NK-92 (cell line): ENCODE measurements around the gene P2RY11.

Experiments
- DNase-seq: peaks from one replicate; lab custom pipeline; 2025; ENCODE audit not compliant: unreplicated experiment; lab: John Stamatoyannopoulos, UW

P2RY11 gene

DNA sequence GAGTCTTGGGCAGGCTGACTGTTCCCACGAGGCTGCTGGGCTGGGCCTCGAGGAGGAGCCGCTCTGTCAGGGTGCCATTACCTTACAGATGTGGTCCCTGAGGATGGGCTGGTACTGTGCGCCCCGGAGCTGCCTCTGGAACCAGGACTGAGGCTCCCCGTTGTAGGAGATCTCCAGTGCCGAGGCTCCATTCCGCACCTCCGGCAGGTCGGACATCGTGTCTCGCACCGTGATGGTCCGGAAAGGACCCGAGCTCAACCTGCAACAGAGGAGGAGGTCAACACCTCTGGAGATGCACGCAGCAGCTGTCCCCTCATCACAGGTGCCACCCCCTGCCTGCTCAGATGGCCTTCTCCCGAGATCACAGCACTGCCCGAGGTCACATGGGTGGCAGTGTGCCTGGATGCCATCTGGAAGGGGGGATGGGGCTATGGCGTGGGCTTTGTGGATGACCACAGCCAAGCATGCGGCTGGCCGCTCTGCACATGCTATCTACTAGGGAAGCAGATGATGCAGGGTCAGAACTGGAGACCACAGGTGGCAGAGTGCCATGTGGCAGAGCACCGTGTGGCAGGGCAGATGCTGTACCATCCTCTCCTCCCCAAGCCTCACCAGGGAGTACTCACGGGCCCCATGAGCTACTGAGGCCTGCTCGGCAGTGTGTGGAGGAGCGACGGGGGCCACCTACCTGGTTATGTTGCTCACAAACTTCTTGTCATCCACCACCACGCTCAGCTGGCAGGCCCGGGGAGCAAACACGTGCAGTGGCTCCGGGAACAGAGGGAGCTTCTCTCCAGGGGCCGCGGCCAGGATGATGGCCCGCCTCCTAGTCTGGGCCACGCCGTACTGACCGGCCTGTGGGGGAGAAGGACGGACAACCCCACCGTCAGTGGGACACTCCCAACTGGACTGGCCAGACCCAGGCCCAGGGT lies 26.5 kb downstream of the P2RY11 start:
- DNase-seq = no peak

DNA sequence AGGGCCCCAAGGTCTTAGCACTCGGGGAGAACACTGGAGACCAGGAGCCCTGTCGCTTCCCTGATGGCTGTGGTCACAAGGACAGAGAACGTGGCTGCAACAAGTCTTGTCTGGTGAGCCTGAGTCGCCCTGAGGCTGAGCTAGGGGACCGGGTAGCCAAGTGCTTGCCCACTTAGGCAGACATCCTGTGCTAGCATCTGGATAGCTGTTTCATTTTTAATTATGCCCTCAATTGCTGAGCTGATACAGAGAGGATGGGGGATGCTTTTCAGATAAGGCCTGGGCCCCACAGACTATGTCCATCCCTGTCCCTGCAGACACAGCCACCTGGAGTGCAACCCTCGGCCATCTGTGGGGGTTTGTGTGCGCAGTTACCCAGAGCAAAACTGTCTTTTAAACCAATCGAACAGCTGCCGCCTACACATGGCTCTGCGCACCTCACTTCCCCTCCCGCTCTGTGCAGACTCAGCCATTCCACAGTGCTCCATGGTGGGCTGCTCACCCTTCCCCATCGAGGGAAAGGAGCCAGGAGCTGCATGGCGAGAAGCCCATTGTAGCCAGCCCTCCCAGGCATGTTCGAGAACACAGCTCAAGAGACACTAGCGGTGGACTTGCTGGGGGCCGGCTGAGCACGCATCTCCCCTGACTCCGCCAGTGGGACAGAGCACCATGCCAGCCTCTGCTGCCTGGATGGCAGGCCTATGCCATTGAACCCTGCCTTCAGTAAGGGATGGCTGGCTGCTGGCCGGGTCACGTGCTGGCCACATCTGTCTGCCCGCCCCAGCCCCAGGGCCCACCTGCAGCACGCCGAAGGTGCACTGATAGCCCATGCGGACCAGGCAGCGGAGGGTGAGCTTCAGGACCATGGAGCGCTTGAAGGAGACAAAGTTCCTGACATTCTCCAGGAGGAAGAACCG lies 27.6 kb downstream of the P2RY11 start:
- DNase-seq = no peak

DNA sequence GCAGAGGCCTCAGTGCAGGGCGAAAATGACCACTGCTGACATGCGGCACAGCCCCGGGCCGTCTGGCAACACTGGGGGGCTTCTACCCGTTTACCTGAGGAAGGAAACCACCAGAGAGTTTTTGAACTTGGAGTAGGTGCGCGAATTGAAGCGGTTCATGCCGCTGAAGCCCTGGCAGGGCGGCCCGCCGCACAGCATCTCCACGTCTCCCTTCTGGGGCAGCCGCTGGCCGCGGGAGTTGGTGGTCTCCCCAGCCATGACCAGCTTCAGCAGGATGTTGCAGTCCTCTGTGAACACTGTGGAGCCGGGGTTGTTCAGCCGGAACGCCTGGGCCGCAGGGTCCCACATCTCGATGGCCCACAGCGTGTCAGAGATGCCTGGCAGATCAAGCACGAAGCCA lies 28.5 kb downstream of the P2RY11 start:
- no peak for DNase-seq

DNA sequence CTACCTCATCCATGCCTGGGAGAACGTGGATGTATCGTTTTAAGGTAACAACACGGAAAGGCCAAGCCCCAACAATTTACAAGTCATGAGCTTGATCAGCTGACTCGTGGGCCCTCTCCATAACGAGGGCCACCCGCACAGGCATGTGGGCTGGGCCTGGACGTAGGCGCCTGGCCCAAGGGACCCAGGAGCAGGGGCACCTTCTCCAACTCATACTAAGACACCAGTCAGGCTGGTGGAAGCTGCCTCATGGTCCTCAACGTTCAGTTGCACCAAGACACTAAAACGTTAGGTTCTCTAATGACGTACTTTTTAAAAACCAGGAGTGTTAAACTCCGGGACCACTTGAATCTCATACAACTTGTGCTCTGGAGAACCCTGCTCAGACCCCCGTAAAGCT lies 30.0 kb downstream of the P2RY11 start:
- no peak for DNase-seq

DNA sequence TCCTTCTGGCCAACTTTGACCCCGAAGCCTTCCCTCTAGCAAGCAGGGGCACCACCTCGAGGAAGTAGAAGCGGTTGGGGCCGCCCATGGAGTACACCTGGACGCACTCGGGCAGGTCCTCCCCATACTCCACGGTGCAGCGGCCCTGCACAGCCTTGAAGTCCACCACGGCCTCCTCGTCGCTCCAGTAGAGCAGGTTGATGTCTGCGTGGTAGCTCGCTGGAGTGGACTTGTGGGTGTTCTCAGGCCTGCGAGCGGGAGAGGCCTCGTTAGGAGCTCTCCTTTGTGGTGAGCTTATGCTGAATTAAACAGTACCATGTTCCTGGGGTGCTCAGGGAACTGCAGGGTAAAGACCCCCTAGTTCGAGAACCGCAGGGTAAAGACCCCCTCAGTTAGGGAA lies 30.5 kb downstream of the P2RY11 start:
- DNase-seq = no peak

DNA sequence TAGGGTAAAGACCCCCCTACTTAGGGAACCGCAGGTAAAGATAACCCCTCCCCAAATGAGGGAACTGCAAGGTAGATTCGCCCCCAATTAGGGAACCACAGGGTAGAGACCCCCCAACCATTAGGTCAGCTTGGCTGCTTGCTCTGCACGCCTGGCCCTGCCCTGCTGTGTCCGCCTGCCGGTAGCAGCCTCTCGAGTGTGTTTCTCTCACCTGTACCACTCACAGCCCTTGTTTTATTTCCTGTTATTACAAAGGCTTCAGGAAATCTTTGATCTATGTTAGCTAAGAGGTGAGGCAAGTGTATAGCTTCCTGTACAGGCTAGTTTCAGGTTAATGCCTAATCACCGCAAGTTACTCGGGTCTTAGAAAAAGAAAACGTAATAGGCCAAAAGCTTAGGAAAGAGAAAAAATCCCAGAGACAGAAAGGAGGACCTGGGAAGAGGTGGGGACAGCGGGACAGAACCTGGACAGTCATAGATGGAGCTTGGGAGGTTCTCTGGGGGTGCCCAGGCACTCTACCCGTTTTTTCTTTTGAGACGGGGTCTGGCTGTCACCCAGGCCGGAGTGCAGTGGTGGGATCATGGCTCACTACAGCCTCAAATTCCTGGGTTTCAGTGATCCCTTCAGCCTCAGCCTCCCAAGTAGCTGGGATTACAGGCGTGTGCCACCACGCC lies 31.3 kb downstream of the P2RY11 start:
- no peak for DNase-seq

DNA sequence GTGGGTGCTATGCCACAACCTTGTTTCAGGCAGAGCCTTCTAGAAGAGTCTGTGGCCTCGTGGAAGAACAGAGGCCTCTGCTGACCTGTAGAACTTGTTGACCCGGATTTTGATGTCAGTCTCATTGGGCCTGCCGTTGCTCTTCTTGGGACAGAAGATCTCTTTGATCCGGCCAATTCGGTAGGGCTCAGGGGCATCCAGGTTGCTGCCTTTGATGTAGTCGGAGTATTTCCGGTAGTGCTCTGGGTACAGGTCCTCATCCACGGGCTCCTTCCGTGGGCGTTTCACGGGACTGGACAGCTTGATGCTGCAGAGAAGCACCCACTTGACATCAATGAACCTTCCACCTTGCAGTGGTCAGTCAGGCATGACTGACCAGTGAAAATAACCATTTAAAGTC lies 32.2 kb downstream of the P2RY11 start:
- DNase-seq = no peak

DNA sequence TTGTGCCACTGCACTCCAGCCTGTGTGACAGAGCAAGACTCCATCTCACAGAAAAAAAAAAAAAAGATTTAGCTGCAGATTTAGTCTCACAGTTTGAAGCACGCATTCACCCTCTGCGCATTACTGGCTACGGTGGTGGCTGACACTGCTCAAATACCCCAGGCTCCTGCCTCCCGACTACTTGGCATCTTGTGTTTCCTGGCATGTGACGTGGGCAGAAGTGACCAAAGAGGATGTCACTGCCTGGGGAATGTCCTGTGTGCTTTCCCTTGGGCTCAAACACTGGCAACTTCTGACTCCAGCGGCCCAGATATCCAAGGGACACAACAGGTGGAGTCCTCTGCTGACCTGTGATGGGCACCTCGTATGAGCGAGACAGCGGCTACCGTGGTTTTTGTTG lies 32.9 kb downstream of the P2RY11 start:
- no peak for DNase-seq

DNA sequence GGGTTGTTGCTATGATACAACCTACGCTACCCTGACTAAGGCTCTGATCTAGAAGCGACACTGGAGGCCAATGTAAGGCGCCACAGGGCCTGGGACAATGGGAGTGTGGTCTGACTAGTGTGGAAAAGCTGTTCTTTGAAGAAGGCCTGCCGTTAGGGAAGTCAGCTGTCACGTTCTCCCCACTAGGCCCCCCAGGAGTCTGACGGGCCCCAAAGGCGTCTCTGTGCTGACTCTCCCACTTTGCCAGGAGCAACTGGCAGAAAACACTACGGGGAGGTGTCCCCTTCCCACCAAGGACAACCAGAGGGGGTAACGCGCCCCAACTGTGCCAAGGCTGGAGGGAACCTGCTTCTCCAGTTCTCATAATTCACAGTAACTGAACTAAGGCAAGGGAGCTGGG lies 33.5 kb downstream of the P2RY11 start:
- DNase-seq = no peak

DNA sequence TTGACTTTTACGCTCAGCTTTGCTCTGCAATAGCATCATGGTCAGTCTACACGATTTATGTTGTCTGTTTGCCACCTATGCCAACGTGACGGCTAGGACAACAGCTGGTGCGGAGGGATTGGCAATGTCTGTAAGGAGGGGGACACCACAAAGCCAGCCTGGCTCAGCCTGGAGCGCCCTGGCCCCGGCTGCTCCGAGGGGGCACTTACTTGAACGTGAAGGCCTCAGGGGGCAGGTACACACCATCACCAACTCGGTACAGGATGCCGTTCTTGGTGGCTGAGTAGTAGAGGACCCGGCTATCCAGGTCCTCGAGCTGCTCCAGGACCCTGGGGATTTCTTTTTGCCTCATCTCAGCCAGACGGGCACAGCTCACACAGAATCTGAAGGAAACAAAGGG lies 34.6 kb downstream of the P2RY11 start:
- DNase-seq = no peak

DNA sequence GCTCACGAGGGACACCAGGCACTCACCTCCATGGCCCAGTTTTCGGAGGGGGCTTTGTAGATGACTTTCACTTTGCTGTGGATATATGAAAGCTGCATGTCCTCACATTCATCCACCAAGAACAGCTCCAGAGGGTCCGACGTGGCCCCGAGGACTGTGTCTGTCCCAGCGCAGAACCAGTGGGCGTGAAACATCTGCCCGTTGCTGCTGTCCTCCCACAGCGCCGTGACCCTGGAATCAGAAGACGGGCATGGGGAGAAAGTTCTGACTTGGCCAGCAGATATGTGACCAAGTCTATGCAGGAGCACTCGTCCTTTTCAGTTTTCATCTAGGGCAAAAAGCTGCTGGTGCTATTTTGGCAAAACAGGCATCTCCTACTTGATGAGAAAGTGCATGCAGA lies 37.9 kb downstream of the P2RY11 start:
- DNase-seq = no peak

DNA sequence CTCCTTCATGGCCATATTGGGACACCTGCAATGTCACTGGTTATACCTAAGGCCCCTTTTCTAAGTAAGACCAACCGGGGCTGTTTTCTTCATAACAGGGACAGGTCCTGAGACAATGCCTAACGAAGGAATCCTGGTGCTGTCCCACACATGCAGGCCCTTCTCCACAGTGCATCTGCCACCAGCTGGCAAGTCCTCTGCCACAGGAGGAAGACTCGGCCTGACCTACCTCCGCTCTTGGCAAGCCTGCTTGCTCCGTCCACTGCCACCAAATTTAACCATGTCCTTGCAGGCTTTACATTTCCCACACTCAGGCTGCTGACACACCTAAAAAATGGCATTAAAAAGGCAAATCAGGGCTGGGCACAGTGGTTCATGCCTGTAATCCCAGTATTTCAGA lies 40.0 kb downstream of the P2RY11 start:
- no peak for DNase-seq

DNA sequence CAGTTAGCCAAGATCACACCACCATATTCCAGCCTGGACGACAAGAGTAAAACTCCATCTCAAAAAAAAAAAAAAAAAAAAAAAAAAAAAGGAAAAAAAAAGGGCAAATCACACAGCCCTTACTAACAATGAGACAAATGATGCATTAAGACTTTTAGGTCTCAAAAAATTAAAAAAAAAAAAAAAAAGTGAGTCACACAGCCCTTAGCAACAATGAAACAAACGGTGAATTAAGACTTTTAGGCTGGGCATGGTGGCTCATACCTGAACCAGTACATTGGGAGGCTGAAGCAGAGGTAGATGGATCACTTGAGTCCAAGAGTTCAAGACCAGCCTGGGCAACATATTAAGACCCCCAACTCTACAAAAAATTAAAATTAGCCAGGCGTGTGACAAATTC lies 40.6 kb downstream of the P2RY11 start:
- no peak for DNase-seq

DNA sequence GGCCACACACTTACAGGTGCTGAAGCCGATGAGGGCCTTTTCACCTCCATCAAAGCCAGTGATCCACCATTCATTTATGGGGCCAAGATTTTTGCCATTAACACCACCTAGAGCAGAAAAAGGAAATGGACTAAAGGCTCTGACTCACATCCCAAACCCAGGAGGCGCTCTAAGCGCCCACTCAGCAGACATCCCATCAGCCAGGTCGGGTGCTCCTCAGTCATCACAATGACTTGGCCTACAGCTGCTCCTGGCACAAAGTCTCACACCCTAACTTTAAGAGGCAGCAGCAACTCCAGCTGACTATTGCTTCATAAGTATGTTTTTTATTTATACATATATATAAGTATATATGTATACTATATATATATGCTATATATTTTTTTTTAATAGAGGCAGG lies 44.3 kb downstream of the P2RY11 start:
- no peak for DNase-seq

DNA sequence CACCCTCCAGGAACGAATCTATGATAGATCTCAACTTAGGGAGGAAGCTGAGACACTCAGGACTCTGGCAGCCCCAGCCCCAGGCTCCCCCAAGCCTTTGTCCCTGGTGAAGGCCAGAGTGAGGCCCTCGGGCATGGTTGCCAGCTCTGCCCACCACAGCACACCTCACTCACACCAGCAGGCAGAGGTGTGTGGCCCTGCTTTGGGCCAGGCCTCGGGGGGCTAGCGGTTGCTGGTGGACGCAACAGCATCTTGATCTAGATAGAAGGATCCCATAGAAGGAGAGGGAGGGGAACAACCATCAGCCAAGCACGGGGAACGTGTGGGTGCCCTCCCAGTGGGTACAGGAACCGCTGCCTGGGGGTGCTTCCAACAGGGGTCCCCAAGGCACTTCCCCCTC lies 46.6 kb downstream of the P2RY11 start:
- no peak for DNase-seq

DNA sequence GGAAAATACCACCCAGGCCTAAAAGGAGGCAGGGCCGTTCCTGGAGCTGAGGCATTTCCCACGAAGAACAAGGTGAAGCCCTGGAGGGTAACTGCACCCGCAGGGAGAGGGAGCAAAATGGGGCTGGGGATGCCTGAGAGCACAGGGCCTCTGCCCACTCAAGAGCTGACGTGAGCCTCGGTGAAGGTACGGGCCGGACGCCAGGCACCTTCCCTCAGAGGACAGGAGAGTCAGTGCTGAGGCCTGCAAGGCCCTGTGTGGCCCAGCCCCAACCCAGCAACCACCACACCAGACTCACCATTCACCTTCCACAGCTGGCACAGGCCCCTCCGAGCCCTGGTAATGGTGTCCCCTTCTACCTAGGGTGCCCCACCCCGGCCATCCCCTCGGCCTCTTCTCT lies 47.0 kb downstream of the P2RY11 start:
- DNase-seq = no peak

DNA sequence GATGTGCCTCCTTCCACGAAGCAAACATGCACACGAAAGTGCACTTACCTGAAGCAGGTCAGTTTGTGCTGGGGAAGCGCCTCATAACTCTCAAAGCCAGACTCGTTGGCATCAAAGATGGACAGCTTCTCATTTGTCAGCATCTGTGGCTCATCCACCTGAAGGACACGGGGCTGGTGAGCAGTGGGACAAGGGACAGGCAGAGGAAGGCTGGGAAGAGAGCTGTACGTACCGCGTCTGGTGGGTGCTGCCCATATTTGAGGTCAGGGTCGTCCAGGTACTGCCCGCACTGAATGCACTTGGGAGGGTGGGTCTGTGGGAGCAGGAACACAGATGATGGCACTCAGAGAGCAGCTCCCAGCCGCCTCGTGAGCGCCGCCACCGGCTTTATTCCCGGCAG lies 48.1 kb downstream of the P2RY11 start:
- no peak for DNase-seq

DNA sequence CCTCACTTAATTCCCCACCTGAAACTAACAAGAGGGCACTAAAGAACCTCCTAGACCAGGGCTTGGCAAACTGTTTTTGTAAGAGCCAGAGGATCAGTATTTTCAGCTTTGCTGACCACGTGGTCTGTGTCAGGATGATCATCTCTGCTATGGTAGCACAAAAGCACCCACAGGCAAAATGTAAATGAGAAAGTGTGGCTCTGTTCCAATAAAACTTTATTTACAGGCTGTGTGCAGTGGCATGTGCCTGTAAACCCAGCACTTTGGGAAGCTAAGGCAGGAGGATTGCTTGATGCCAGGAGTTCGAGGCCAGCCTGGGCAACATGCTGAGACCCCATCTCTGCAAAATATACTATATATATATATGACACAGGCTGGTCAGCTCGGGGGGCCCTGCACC lies 52.0 kb downstream of the P2RY11 start:
- DNase-seq = no peak
